ENCODE results near the gene PRSS50. TPM values are rescaled to one million over a fixed set of nuclear protein-coding genes. Genes with fewer than 3 reads are reported as not detected.

Gene PRSS50
- total RNA-seq, 1 experiment from 2014 or later = not detected

DNA sequence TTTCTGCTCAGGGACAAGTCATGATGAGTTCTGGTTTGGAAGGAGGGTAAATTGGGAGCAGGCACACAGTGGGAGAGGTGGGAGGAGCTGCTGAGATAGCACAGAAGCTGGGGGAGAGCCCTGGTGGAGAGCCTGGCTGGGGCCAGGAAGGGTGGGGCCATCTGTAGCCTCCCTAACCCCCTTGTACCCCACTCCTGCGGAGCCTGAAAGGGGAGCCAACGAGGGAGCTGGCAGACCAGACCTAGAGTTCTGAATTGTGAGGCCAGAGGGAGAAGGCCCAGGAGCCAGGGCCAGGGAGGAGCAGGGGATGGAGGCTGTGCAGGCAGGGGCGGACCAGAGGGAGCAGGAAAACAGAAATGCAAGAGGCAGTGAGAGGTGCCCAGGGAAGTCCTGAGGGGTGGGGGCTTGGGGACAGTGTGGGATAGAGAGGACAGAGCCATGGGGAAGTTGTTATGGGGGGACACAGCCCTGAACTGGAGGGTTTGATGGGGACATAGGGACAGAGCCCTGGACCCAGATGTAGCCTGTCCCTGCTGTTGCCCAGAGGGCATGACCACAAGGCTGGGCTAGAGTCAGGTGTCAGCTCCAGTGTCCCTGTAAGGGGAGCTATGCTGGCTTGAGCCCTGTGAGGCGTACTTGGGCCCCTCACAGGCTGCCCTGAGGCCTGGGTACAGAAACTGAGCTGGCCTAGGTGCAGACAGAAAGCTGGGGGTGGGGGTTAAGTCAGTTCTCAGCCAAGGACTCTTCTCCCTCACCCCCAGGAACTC, 15.2 kb downstream of the PRSS50 start:
- Histone ChIP-seq H3K9me3 (ENCODE audit: control insufficient read depth in 1 of 2, insufficient read depth in 1 of 2, low read depth in 1 of 2, low read length in 2 of 2) (no peaks in the 10 kb centered on the region), H4K20me1 (ENCODE audit: insufficient read depth) (no peaks in the 10 kb centered on the region), H3K4me1 (ENCODE audit: control insufficient read depth in 1 of 2, insufficient read depth in 2 of 2, low read length in 2 of 2) (peaks cover 7 to 15% of the 10 kb centered on the region in 2 experiments; a peak in 3 of 4 replicates), H2AFZ (ENCODE audit: low read depth, low read length, poor library complexity, severe bottlenecking) (no peak overlapping the region), H3K9me2 (ENCODE audit: insufficient read depth) (no peaks in the 10 kb centered on the region), H3K79me2 (ENCODE audit: insufficient read depth, low read length) (no peaks in the 10 kb centered on the region), H3K36me3 (ENCODE audit: control insufficient read depth in 1 of 2, insufficient read depth in 2 of 2, low read length in 2 of 2) (no peaks in the 10 kb centered on the region), H3K27me3 (ENCODE audit: insufficient read depth, low read length) (no peaks in the 10 kb centered on the region), H3K4me2 (ENCODE audit: low read length) (no peak overlapping the region), H3K9ac (ENCODE audit: low read length) (no peak overlapping the region), H3K4me3 (replicated peaks in 1 of 2; ENCODE audit: low read depth in 1 of 2, low read length in 2 of 2) (no peak overlapping the region), H3K27ac (ENCODE audit: low read depth, low read length) (no peak overlapping the region)
- ChIA-PET CTCF (no interaction called here), RAD21 (ENCODE audit: low non-redundant PET in 1 of 2, low total read pairs in 2 of 2, uncharacterized antibody in 2 of 2, unreplicated experiment in 2 of 2) (interaction anchor here in 1 of 2 experiments (1.0 kb wide), 1 partner anchor 39 kb away, joined by 3 read pairs; no protein-coding TSS in a partner anchor), POLR2A (interaction anchor here (1.1 kb wide), 1 partner anchor 9 kb away, joined by 4 read pairs; the partner anchor contains the start of gene ALS2CL)
- DNase-seq (ENCODE audit: low read depth, low spot score) (no peak), ATAC-seq (no peak)
- no peak for TF ChIP-seq SRF (IDR thresholded peaks at IDR 0.05; ENCODE audit: low read depth)
- no peak for TF ChIP-seq EZH2 (IDR thresholded peaks at IDR 0.05)
- TF ChIP-seq CBX3 (IDR thresholded peaks at IDR 0.05; ENCODE audit: low read depth) = no peak
- no peak for TF ChIP-seq CEBPB (IDR thresholded peaks at IDR 0.05; ENCODE audit: low read depth)
- BruUV-seq (replicated peaks) = no TSS peak
- intact Hi-C loops (cut with micrococcal nuclease) = loop anchor here (10.0 kb wide), 1 partner anchor 1082 kb away; the partner anchor contains the start of gene SMARCC1

DNA sequence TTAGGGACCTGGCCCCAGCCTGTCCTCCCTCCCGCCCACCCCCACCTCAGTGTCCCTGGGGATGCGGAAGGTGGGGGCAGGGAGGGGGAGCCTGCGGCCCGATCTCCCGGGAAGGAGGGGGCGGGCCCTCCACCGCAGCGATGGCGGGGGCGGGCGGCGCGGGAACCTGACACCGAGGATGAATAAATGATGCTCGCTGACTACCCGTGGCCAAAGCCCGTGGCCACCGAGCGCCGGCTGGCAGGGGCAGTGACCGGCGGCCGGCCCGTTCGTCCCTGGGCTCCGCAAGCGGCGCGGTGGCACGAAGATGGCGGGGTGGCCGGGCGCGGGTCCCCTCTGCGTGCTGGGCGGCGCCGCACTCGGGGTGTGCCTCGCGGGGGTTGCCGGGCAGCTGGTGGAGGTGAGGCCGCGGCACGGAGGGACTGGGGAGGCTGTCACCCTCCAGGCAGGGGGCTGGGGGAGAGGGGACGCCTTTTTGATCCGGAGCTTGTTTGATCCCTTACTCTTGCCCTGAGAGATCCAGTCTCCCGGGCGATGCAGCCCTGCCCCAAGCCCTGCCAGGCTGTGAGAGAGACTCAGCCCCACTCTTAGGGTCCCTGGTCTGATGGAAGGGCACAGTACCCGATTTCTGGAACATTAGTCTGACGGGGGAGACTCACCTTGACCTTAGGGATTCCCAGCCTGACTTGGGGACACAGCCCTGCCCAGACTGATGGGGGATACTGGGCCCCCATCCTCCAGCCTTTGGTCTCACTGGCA, 16.3 kb downstream of the PRSS50 start, which contains the start of gene TMIE:
TMIE (plus strand) TSS at position 212 of the 759 bp plus-strand sequence; CDS start at position 308, 96 bp downstream.
- ChIA-PET CTCF (no interaction called here), POLR2A (no interaction called here), RAD21 (ENCODE audit: low non-redundant PET in 1 of 2, low total read pairs in 2 of 2, uncharacterized antibody in 2 of 2, unreplicated experiment in 2 of 2) (no interaction called here)
- intact Hi-C loops (cut with micrococcal nuclease) = loop anchor here (10.0 kb wide), 1 partner anchor 1083 kb away; the partner anchor contains the start of gene SMARCC1
- no peak within 1 kb of the TSS for H3K4me3 ChIP-seq (replicated peaks in 1 of 2; ENCODE audit: low read depth in 1 of 2, low read length in 2 of 2)
- H3K36me3 ChIP-seq (ENCODE audit: control insufficient read depth in 1 of 2, insufficient read depth in 2 of 2, low read length in 2 of 2) = no peaks in the 10 kb centered on the region
- H2AFZ ChIP-seq (ENCODE audit: low read depth, low read length, poor library complexity, severe bottlenecking) = no peak within 1 kb of the TSS
- no peak within 1 kb of the TSS for H3K4me2 ChIP-seq (ENCODE audit: low read length)
- ATAC-seq = no peak
- no TSS peak for BruUV-seq (replicated peaks)
- no peaks in the 10 kb centered on the region for H4K20me1 ChIP-seq (ENCODE audit: insufficient read depth)
- TF ChIP-seq EZH2phosphoT487 (IDR thresholded peaks at IDR 0.05; ENCODE audit: borderline replicate concordance) (no peak), EZH2 (IDR thresholded peaks at IDR 0.05) (no peak), JUND (IDR thresholded peaks at IDR 0.05) (no peak), EGR1 (IDR thresholded peaks at IDR 0.05; ENCODE audit: low read depth) (no peak), ZNF274 (IDR thresholded peaks at IDR 0.05; ENCODE audit: low read depth, low read length) (no peak), ELF1 (IDR thresholded peaks at IDR 0.05; ENCODE audit: borderline replicate concordance, low read depth) (no peak), SIN3A (IDR thresholded peaks at IDR 0.05; ENCODE audit: low read depth) (no peak), POLR2AphosphoS5 (IDR thresholded peaks at IDR 0.05; ENCODE audit: low read depth, low read length) (no peak)
- TF ChIP-seq, protein P1, sequence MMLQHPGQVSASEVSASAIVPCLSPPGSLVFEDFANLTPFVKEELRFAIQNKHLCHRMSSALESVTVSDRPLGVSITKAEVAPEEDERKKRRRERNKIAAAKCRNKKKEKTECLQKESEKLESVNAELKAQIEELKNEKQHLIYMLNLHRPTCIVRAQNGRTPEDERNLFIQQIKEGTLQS (IDR thresholded peaks at IDR 0.05) = no peak
- H3K4me1 ChIP-seq (ENCODE audit: control insufficient read depth in 1 of 2, insufficient read depth in 2 of 2, low read length in 2 of 2) = peaks cover 5 to 15% of the 10 kb centered on the region in 2 experiments; a peak in 3 of 4 replicates
- no peaks in the 10 kb centered on the region for H3K9me3 ChIP-seq (ENCODE audit: control insufficient read depth in 1 of 2, insufficient read depth in 1 of 2, low read depth in 1 of 2, low read length in 2 of 2)
- H3K27ac ChIP-seq (ENCODE audit: low read depth, low read length) = no peak within 1 kb of the TSS; the same call in 1 of the 2 replicates
- no peak for DNase-seq (ENCODE audit: low read depth, low spot score)
- no peaks in the 10 kb centered on the region for H3K9me2 ChIP-seq (ENCODE audit: insufficient read depth)
- H3K27me3 ChIP-seq (ENCODE audit: insufficient read depth, low read length) = no peaks in the 10 kb centered on the region
- no peaks in the 10 kb centered on the region for H3K79me2 ChIP-seq (ENCODE audit: insufficient read depth, low read length)
- H3K9ac ChIP-seq (ENCODE audit: low read length) = no peak within 1 kb of the TSS
